GM19452 (cell line): ENCODE data around the gene FAM174C.

Experiments used
- ATAC-seq: cut with Tn5 transposase; IDR thresholded peaks from one replicate; pipeline ENCODE4 v1.9.1; 2021; ENCODE audit not compliant: unreplicated experiment

The FAM174C gene

GRCh38 chr19:1249990-1250436 is 25.3 kb upstream of the FAM174C start:
- ATAC-seq, result no peak

- ATAC-seq, result no peak
These were observed 24.7 kb upstream of the FAM174C start for GRCh38 chr19:1250437-1251260.

GRCh38 chr19:1251330-1252220 is 23.8 kb upstream of the FAM174C start:
- ATAC-seq, result no peak

- ATAC-seq, result no peak
These were observed 23.0 kb upstream of the FAM174C start for GRCh38 chr19:1252221-1252820.

- no peak for ATAC-seq
These were observed 22.4 kb upstream of the FAM174C start for GRCh38 chr19:1252821-1253513.

- no peak for ATAC-seq
These were observed 21.7 kb upstream of the FAM174C start for GRCh38 chr19:1253514-1254080.

GRCh38 chr19:1254081-1254527 is 21.2 kb upstream of the FAM174C start:
- no peak for ATAC-seq

GRCh38 chr19:1254530-1255185 is 20.7 kb upstream of the FAM174C start:
- ATAC-seq, result no peak

- ATAC-seq, result no peak
These were observed 19.9 kb upstream of the FAM174C start for GRCh38 chr19:1255186-1256161.

- no peak for ATAC-seq
These were observed 18.5 kb upstream of the FAM174C start for GRCh38 chr19:1256646-1257474.

GRCh38 chr19:1257475-1258162 is 17.7 kb upstream of the FAM174C start:
- ATAC-seq, result no peak

GRCh38 chr19:1258163-1258492 is 17.2 kb upstream of the FAM174C start:
- ATAC-seq, result no peak

- ATAC-seq, result no peak
These were observed 16.6 kb upstream of the FAM174C start for GRCh38 chr19:1258707-1259205.

- peak; percentile 26 for ATAC-seq
These were observed 16.0 kb upstream of the FAM174C start for GRCh38 chr19:1259206-1259875.

GRCh38 chr19:1259876-1260748 is 15.2 kb upstream of the FAM174C start:
- peak; percentile 3 for ATAC-seq
